ENCODE results near the gene AZGP1. TPM values are rescaled to one million over a fixed set of nuclear protein-coding genes. Genes with fewer than 3 reads are reported as not detected.
"Not testable (repeated sequence)": the region's sequence is repeated elsewhere in the genome, so short reads cannot be mapped to it uniquely, and the experiment has no call there.

Gene AZGP1
- total RNA-seq, 1 donor from 2014 or later = 1.6 TPM

GRCh38 chr7:99992330-99993038 lies 16.7 kb upstream of the AZGP1 start:
- no peak for TF ChIP-seq CTCF (IDR thresholded peaks at IDR 0.05; ENCODE audit: insufficient read depth, low read length, severe bottlenecking)
- no peak for FAIRE-seq

GRCh38 chr7:99991543-99991942 lies 15.7 kb upstream of the AZGP1 start:
- FAIRE-seq; H3K4me3 ChIP-seq (ENCODE audit: low read depth, low read length); DNase-seq (ENCODE audit: low read depth); H3K36me3 ChIP-seq (ENCODE audit: control insufficient read depth, insufficient read depth, low read length); H3K27me3 ChIP-seq (ENCODE audit: control insufficient read depth, insufficient read depth, low read length): not testable (repeated sequence)

More at GRCh38 chr7:99992330-99993038, 16.7 kb upstream of the AZGP1 start:
- Histone ChIP-seq H3K36me3 (ENCODE audit: control insufficient read depth, insufficient read depth, low read length) (no peaks in the 10 kb centered on the region), H3K4me3 (ENCODE audit: low read depth, low read length) (no peak overlapping the region), H3K27me3 (ENCODE audit: control insufficient read depth, insufficient read depth, low read length) (no peaks in the 10 kb centered on the region)
- no peak for DNase-seq (ENCODE audit: low read depth)

- DNase-seq (ENCODE audit: low read depth) (no peak), FAIRE-seq (no peak)
- Histone ChIP-seq H3K36me3 (ENCODE audit: control insufficient read depth, insufficient read depth, low read length) (no peaks in the 10 kb centered on the region), H3K27me3 (ENCODE audit: control insufficient read depth, insufficient read depth, low read length) (no peaks in the 10 kb centered on the region), H3K4me3 (ENCODE audit: low read depth, low read length) (no peak overlapping the region)
- no peak for TF ChIP-seq CTCF (IDR thresholded peaks at IDR 0.05; ENCODE audit: insufficient read depth, low read length, severe bottlenecking)
Observed at GRCh38 chr7:99990460-99990852, 14.6 kb upstream of the AZGP1 start.

GRCh38 chr7:99987846-99988245 lies 12.0 kb upstream of the AZGP1 start:
- TF ChIP-seq CTCF (IDR thresholded peaks at IDR 0.05; ENCODE audit: insufficient read depth, low read length, severe bottlenecking) = no peak
- FAIRE-seq = no peak
- Histone ChIP-seq H3K27me3 (ENCODE audit: control insufficient read depth, insufficient read depth, low read length) (peaks cover 2% of the 10 kb centered on the region), H3K4me3 (ENCODE audit: low read depth, low read length) (no peak overlapping the region), H3K36me3 (ENCODE audit: control insufficient read depth, insufficient read depth, low read length) (no peaks in the 10 kb centered on the region)
- no peak for DNase-seq (ENCODE audit: low read depth)

- H3K27me3 ChIP-seq (ENCODE audit: control insufficient read depth, insufficient read depth, low read length); FAIRE-seq; H3K36me3 ChIP-seq (ENCODE audit: control insufficient read depth, insufficient read depth, low read length); DNase-seq (ENCODE audit: low read depth); H3K4me3 ChIP-seq (ENCODE audit: low read depth, low read length): not testable (repeated sequence)
Observed at GRCh38 chr7:99987306-99987705, 11.5 kb upstream of the AZGP1 start.

- H3K36me3 ChIP-seq (ENCODE audit: control insufficient read depth, insufficient read depth, low read length) = no peaks in the 10 kb centered on the region
- no peak for TF ChIP-seq CTCF (IDR thresholded peaks at IDR 0.05; ENCODE audit: insufficient read depth, low read length, severe bottlenecking)
- peaks cover 2% of the 10 kb centered on the region for H3K27me3 ChIP-seq (ENCODE audit: control insufficient read depth, insufficient read depth, low read length)
- FAIRE-seq = no peak
- DNase-seq (ENCODE audit: low read depth) = no peak
- no peak overlapping the region for H3K4me3 ChIP-seq (ENCODE audit: low read depth, low read length)
Observed at GRCh38 chr7:99984593-99984992, 8.8 kb upstream of the AZGP1 start.

- FAIRE-seq; DNase-seq (ENCODE audit: low read depth); H3K4me3 ChIP-seq (ENCODE audit: low read depth, low read length); H3K27me3 ChIP-seq (ENCODE audit: control insufficient read depth, insufficient read depth, low read length); H3K36me3 ChIP-seq (ENCODE audit: control insufficient read depth, insufficient read depth, low read length): not testable (repeated sequence)
Observed at GRCh38 chr7:99981066-99981465, 5.2 kb upstream of the AZGP1 start.

GRCh38 chr7:99980448-99980872 lies 4.6 kb upstream of the AZGP1 start:
- DNase-seq (ENCODE audit: low read depth); H3K36me3 ChIP-seq (ENCODE audit: control insufficient read depth, insufficient read depth, low read length); H3K4me3 ChIP-seq (ENCODE audit: low read depth, low read length); H3K27me3 ChIP-seq (ENCODE audit: control insufficient read depth, insufficient read depth, low read length); FAIRE-seq: not testable (repeated sequence)

Data from bronchial epithelial cell (primary cell).